ENCODE results near the gene SLFN14.
"Not testable (repeated sequence)": the region's sequence is repeated elsewhere in the genome, so short reads cannot be mapped to it uniquely, and the experiment has no call there.

Gene SLFN14

GRCh38 chr17:35540589-35541404, 19.8 kb downstream of the SLFN14 start:
- Histone ChIP-seq H3K79me2 (ENCODE audit: low read length) (no peaks in the 10 kb centered on the region), H3K36me3 (replicated peaks; ENCODE audit: low read depth, low read length) (no peaks in the 10 kb centered on the region), H3K4me3 (ENCODE audit: low read length) (peak overlapping the region; percentile 78), H3K4me2 (ENCODE audit: low read length) (peak overlapping the region; percentile 92), H3K27me3 (ENCODE audit: low read depth, low read length) (no peaks in the 10 kb centered on the region), H3K27ac (ENCODE audit: low read length) (peak overlapping the region; percentile 44), H4K20me1 (ENCODE audit: insufficient read depth, low read length) (no peaks in the 10 kb centered on the region), H3K4me1 (ENCODE audit: low read length) (peaks cover 61% of the 10 kb centered on the region), H2AFZ (ENCODE audit: low read depth, low read length) (peak overlapping the region; percentile 94), H3K9me3 (ENCODE audit: insufficient read depth, low read length) (no peaks in the 10 kb centered on the region), H3K9ac (ENCODE audit: low read length) (peak overlapping the region; percentile 70)
- TF ChIP-seq EZH2phosphoT487 (IDR thresholded peaks at IDR 0.05; ENCODE audit: low read depth) (no peak), CTCF (IDR thresholded peaks at IDR 0.05; ENCODE audit: low read depth, low read length) (no peak)

- peak overlapping the region; percentile 92 for H2AFZ ChIP-seq (ENCODE audit: low read depth, low read length)
- H3K4me1 ChIP-seq (ENCODE audit: low read length): peaks cover 49% of the 10 kb centered on the region
- H4K20me1 ChIP-seq (ENCODE audit: insufficient read depth, low read length): no peaks in the 10 kb centered on the region
- H3K79me2 ChIP-seq (ENCODE audit: low read length): no peaks in the 10 kb centered on the region
- no peaks in the 10 kb centered on the region for H3K9me3 ChIP-seq (ENCODE audit: insufficient read depth, low read length)
- peak overlapping the region; percentile 78 for H3K4me3 ChIP-seq (ENCODE audit: low read length)
- no peaks in the 10 kb centered on the region for H3K27me3 ChIP-seq (ENCODE audit: low read depth, low read length)
- no peak for TF ChIP-seq CTCF (IDR thresholded peaks at IDR 0.05; ENCODE audit: low read depth, low read length)
- no peak for TF ChIP-seq EZH2phosphoT487 (IDR thresholded peaks at IDR 0.05; ENCODE audit: low read depth)
- peak overlapping the region; percentile 44; the same call in 1 of the 2 replicates for H3K27ac ChIP-seq (ENCODE audit: low read length)
- H3K9ac ChIP-seq (ENCODE audit: low read length): peak overlapping the region; percentile 70
- no peaks in the 10 kb centered on the region for H3K36me3 ChIP-seq (replicated peaks; ENCODE audit: low read depth, low read length)
- H3K4me2 ChIP-seq (ENCODE audit: low read length): peak overlapping the region; percentile 92
Measured at GRCh38 chr17:35539659-35540026, 21.0 kb downstream of the SLFN14 start.

- Histone ChIP-seq H3K27ac (ENCODE audit: low read length) (no peak within 1 kb of the TSS), H3K4me2 (ENCODE audit: low read length) (peak within 1 kb of the TSS; percentile 42), H4K20me1 (ENCODE audit: insufficient read depth, low read length) (no peaks in the 10 kb centered on the region), H2AFZ (ENCODE audit: low read depth, low read length) (peak within 1 kb of the TSS; percentile 73), H3K4me1 (ENCODE audit: low read length) (peaks cover 43% of the 10 kb centered on the region), H3K36me3 (replicated peaks; ENCODE audit: low read depth, low read length) (no peaks in the 10 kb centered on the region), H3K9me3 (ENCODE audit: insufficient read depth, low read length) (no peaks in the 10 kb centered on the region), H3K9ac (ENCODE audit: low read length) (peak within 1 kb of the TSS; percentile 12), H3K4me3 (ENCODE audit: low read length) (no peak within 1 kb of the TSS), H3K27me3 (ENCODE audit: low read depth, low read length) (no peaks in the 10 kb centered on the region), H3K79me2 (ENCODE audit: low read length) (no peaks in the 10 kb centered on the region)
- TF ChIP-seq EZH2phosphoT487 (IDR thresholded peaks at IDR 0.05; ENCODE audit: low read depth): no peak
- TF ChIP-seq CTCF (IDR thresholded peaks at IDR 0.05; ENCODE audit: low read depth, low read length): no peak
Measured at GRCh38 chr17:35537601-35538141, 22.9 kb downstream of the SLFN14 start, which contains the start of gene SLFN12L. TSS of gene SLFN12L (minus strand) at chr17:35537678. CDS start at chr17:35522364, 15,314 bp downstream.

GRCh38 chr17:35536664-35537171, 23.9 kb downstream of the SLFN14 start:
- Histone ChIP-seq H3K27ac (ENCODE audit: low read length) (no peak overlapping the region), H3K4me1 (ENCODE audit: low read length) (peaks cover 43% of the 10 kb centered on the region), H3K4me3 (ENCODE audit: low read length) (no peak overlapping the region), H3K9ac (ENCODE audit: low read length) (no peak overlapping the region), H4K20me1 (ENCODE audit: insufficient read depth, low read length) (no peaks in the 10 kb centered on the region), H3K79me2 (ENCODE audit: low read length) (no peaks in the 10 kb centered on the region), H3K4me2 (ENCODE audit: low read length) (no peak overlapping the region), H3K27me3 (ENCODE audit: low read depth, low read length) (no peaks in the 10 kb centered on the region), H3K36me3 (replicated peaks; ENCODE audit: low read depth, low read length) (no peaks in the 10 kb centered on the region), H3K9me3 (ENCODE audit: insufficient read depth, low read length) (no peaks in the 10 kb centered on the region), H2AFZ (ENCODE audit: low read depth, low read length) (peak overlapping the region; percentile 73; the same call in 1 of the 2 replicates)
- TF ChIP-seq CTCF (IDR thresholded peaks at IDR 0.05; ENCODE audit: low read depth, low read length): no peak
- no peak for TF ChIP-seq EZH2phosphoT487 (IDR thresholded peaks at IDR 0.05; ENCODE audit: low read depth)

GRCh38 chr17:35535406-35535805, 25.2 kb downstream of the SLFN14 start:
- H3K4me1 ChIP-seq (ENCODE audit: low read length): peaks cover 37% of the 10 kb centered on the region
- H3K27me3 ChIP-seq (ENCODE audit: low read depth, low read length); H3K4me2 ChIP-seq (ENCODE audit: low read length); H3K79me2 ChIP-seq (ENCODE audit: low read length); H2AFZ ChIP-seq (ENCODE audit: low read depth, low read length); H4K20me1 ChIP-seq (ENCODE audit: insufficient read depth, low read length); H3K9me3 ChIP-seq (ENCODE audit: insufficient read depth, low read length); H3K9ac ChIP-seq (ENCODE audit: low read length); H3K4me3 ChIP-seq (ENCODE audit: low read length); H3K36me3 ChIP-seq (replicated peaks; ENCODE audit: low read depth, low read length); H3K27ac ChIP-seq (ENCODE audit: low read length): not testable (repeated sequence)
